Ovary (tissue), 3 donors: Measurements from ENCODE around the gene DMXL2.

Experiments used
- POLR2A ChIP-seq: fragments of 450-650 bp; IDR thresholded peaks from one replicate; pipeline ENCODE4 v1.6.1; 2017; ENCODE audit warnings: antibody characterized with exemption, mild to moderate bottlenecking, moderate library complexity
- TF ChIP-seq, protein P1 (sequence below), 3 donors: fragments of 450-650 bp in 2 of 3; fragments of 200-600 bp in 1 of 3; IDR thresholded peaks; one replicate each; pipeline versions ENCODE4 v1.5.1 to v1.8.0; 2016 to 2022; ENCODE audit warnings: antibody characterized with exemption in 3 of 3, mild to moderate bottlenecking in 1 of 3
- donor health status: DM: no; HTN: no; CAD: no.

DNA sequence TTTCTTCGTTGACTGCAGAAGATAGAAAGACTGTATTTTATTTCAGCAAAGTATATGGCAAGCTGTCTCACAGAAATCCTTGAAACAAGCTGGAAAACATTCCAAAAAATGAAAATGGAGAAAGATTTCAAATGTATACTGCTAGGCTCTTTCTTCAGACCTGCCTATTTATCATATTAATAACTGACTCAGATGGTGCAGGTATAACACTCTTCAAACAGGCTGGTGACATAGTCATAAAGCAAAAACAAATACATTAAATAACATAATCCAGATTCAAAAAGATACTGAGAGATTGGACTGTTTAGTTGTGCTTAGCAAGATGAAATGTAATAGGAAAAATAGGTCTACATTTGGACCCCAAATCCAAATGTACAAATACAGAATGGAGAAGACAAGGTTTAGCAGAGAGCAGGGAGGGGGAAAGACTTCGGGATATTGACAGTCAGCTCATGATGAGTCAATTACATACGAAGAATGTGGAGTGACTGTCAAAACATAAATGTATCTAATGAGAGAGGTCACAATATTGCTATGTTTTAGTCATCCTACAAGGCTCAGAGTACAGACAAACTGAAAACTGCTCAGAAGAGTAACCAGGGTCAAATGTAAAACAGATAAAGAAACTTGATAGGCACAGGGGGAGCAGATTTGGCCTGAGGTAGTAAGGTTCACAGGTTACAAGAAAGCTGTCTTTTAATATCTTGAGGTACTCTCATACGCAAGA, 88.7 kb downstream of the DMXL2 start:
- TF ChIP-seq POLR2A = no peak
- TF ChIP-seq, protein P1, sequence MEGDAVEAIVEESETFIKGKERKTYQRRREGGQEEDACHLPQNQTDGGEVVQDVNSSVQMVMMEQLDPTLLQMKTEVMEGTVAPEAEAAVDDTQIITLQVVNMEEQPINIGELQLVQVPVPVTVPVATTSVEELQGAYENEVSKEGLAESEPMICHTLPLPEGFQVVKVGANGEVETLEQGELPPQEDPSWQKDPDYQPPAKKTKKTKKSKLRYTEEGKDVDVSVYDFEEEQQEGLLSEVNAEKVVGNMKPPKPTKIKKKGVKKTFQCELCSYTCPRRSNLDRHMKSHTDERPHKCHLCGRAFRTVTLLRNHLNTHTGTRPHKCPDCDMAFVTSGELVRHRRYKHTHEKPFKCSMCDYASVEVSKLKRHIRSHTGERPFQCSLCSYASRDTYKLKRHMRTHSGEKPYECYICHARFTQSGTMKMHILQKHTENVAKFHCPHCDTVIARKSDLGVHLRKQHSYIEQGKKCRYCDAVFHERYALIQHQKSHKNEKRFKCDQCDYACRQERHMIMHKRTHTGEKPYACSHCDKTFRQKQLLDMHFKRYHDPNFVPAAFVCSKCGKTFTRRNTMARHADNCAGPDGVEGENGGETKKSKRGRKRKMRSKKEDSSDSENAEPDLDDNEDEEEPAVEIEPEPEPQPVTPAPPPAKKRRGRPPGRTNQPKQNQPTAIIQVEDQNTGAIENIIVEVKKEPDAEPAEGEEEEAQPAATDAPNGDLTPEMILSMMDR (IDR thresholded peaks at IDR 0.05) = no peak
